HCT116 (cell line): ENCODE results near the gene TOR2A. TPM values are rescaled to one million over a fixed set of nuclear protein-coding genes. Genes with fewer than 3 reads are reported as not detected.

ENCODE experiments used
- ATAC-seq: fragments of 200-7000 bp; cut with Tn5 transposase; 2 replicates; pipeline ENCODE4 v1.9.1; 2020; ENCODE audit warnings: mild to moderate bottlenecking, moderate library complexity
- BruUV-seq: library from RNA; stranded (reverse); fragments of 400-500 nt; replicated peaks from 2 replicates; lab custom pipeline; 2021; lab: Mats Ljungman, UMichigan
- CTCF ChIA-PET: fragments of 300-600 bp; sonication (Branson Sonifier 250); formaldehyde crosslinking; loops from one replicate; lab custom pipeline; 2021; ENCODE audit warnings: antibody characterized with exemption; lab: Charles Lee
- POLR2A ChIA-PET: fragments of 300-600, 350-600 bp; sonication (Branson Sonifier 250); formaldehyde crosslinking; loops from one replicate; lab custom pipeline; 2021; ENCODE audit warnings: antibody characterized with exemption; lab: Charles Lee
- RAD21 ChIA-PET, 2 experiments: fragments of 300-600 bp; sonication (Branson Sonifier 250); formaldehyde crosslinking; loops; one replicate each; lab custom pipeline; 2023; ENCODE audit warnings: low total read pairs in 2 of 2; ENCODE audit not compliant: uncharacterized antibody in 2 of 2, unreplicated experiment in 2 of 2, low non-redundant PET in 1 of 2; lab: Charles Lee
- DNase-seq: peaks from one replicate; pipeline ENCODE4 v3.0.0-alpha.2; 2010; ENCODE audit warnings: low read depth, low spot score
- H2AFZ ChIP-seq: fragments of 200-600 bp; shearing (Covaris generic), sonication (generic); 2 replicates; pipeline ENCODE4 v1.6.1; 2017; ENCODE audit warnings: low read depth, mixed run types, mixed read lengths, antibody characterized with exemption, low read length; ENCODE audit not compliant: poor library complexity, severe bottlenecking
- H3K27ac ChIP-seq: 2 replicates; pipeline ENCODE4 v1.5.1; 2012; ENCODE audit warnings: low read depth, low read length
- H3K27me3 ChIP-seq: fragments of 200-600 bp; sonication (generic); 2 replicates; pipeline ENCODE4 v1.6.1; 2016; ENCODE audit warnings: mixed run types, low read length, mixed read lengths; ENCODE audit not compliant: insufficient read depth
- H3K36me3 ChIP-seq, 2 experiments: fragments of 200-500 bp in 1 of 2; fragments of 200-600 bp in 1 of 2; sonication (Bioruptor generic) in 1 of 2; sonication (generic) in 1 of 2; 2 replicates each; pipeline versions ENCODE4 v1.5.1 to v1.6.1; 2014 to 2016; ENCODE audit warnings: low read length in 2 of 2, inconsistent platforms in 1 of 2, mixed read lengths in 1 of 2, mixed run types in 1 of 2; ENCODE audit not compliant: insufficient read depth in 2 of 2, control insufficient read depth in 1 of 2
- H3K4me1 ChIP-seq, 2 experiments: fragments of 200-600 bp in 1 of 2; sonication (generic) in 1 of 2; 2 replicates each; pipeline versions ENCODE4 v1.5.1 to v1.6.1; 2012 to 2017; ENCODE audit warnings: low read length in 2 of 2, inconsistent platforms in 1 of 2, mild to moderate bottlenecking in 1 of 2, mixed read lengths in 1 of 2, mixed run types in 1 of 2, moderate library complexity in 1 of 2; ENCODE audit not compliant: insufficient read depth in 2 of 2, control insufficient read depth in 1 of 2
- H3K4me2 ChIP-seq: fragments of 200-600 bp; sonication (generic); 2 replicates; pipeline ENCODE4 v1.6.1; 2017; ENCODE audit warnings: mixed run types, low read length, mixed read lengths
- H3K4me3 ChIP-seq, 2 experiments: fragments of 200-600 bp in 1 of 2; sonication (generic) in 1 of 2; replicated peaks in 1 of 2; 2 replicates each; pipeline ENCODE4 v1.5.1; 2011 to 2016; ENCODE audit warnings: low read length in 2 of 2, control low read depth in 1 of 2, low read depth in 1 of 2, mild to moderate bottlenecking in 1 of 2, mixed read lengths in 1 of 2, mixed run types in 1 of 2
- H3K79me2 ChIP-seq: fragments of 200-600 bp; sonication (generic); 2 replicates; pipeline ENCODE4 v1.6.1; 2017; ENCODE audit warnings: mild to moderate bottlenecking, mixed run types, low read length, moderate library complexity, mixed read lengths; ENCODE audit not compliant: insufficient read depth
- H3K9ac ChIP-seq: fragments of 200-600 bp; sonication (generic); 2 replicates; pipeline ENCODE4 v1.6.1; 2016; ENCODE audit warnings: low read length, mixed read lengths
- H3K9me2 ChIP-seq: fragments of 200-600 bp; sonication (generic), shearing (Covaris generic); 2 replicates; pipeline ENCODE4 v1.6.1; 2017; ENCODE audit warnings: mixed run types, mild to moderate bottlenecking, moderate library complexity; ENCODE audit not compliant: insufficient read depth
- H3K9me3 ChIP-seq, 2 experiments: fragments of 200-500 bp in 1 of 2; fragments of 200-600 bp in 1 of 2; sonication (Bioruptor generic) in 1 of 2; sonication (generic) in 1 of 2; 2 replicates each; pipeline ENCODE4 v1.6.1; 2014 to 2017; ENCODE audit warnings: low read length in 2 of 2, mixed read lengths in 2 of 2, inconsistent platforms in 1 of 2, low read depth in 1 of 2, mild to moderate bottlenecking in 1 of 2, mixed run types in 1 of 2, moderate library complexity in 1 of 2; ENCODE audit not compliant: control insufficient read depth in 1 of 2, insufficient read depth in 1 of 2
- H4K20me1 ChIP-seq: fragments of 200-600 bp; sonication (generic), shearing (Covaris generic); 2 replicates; pipeline ENCODE4 v1.6.1; 2017; ENCODE audit warnings: mixed run types, mild to moderate bottlenecking, moderate library complexity; ENCODE audit not compliant: insufficient read depth
- CBX3 ChIP-seq: IDR thresholded peaks from 2 replicates; pipeline ENCODE4 v1.6.1; 2012; ENCODE audit warnings: low read depth
- CEBPB ChIP-seq: IDR thresholded peaks from 2 replicates; pipeline ENCODE4 v1.6.1; 2012; ENCODE audit warnings: low read depth
- CTCF ChIP-seq, 3 experiments: fragments of 200-600 bp in 1 of 3; sonication (generic) in 1 of 3; IDR thresholded peaks in 2 of 3; conservative IDR thresholded peaks in 1 of 3; 2 replicates each; pipeline ENCODE4 v1.5.1; 2012 to 2017; ENCODE audit warnings: low read depth in 2 of 3, low read length in 2 of 3, antibody characterized with exemption in 1 of 3, borderline replicate concordance in 1 of 3, control low read depth in 1 of 3, mild to moderate bottlenecking in 1 of 3, mixed read lengths in 1 of 3, mixed run types in 1 of 3, moderate library complexity in 1 of 3; ENCODE audit not compliant: insufficient read depth in 1 of 3
- EZH2phosphoT487 ChIP-seq: fragments of 200-600 bp; IDR thresholded peaks from 2 replicates; pipeline ENCODE4 v1.6.1; 2018; ENCODE audit warnings: antibody characterized with exemption, borderline replicate concordance
- FOSL1 ChIP-seq: IDR thresholded peaks from 2 replicates; pipeline ENCODE4 v1.6.1; 2012; ENCODE audit warnings: low read depth
- MAX ChIP-seq: IDR thresholded peaks from 2 replicates; pipeline ENCODE4 v1.6.1; 2012
- POLR2A ChIP-seq: IDR thresholded peaks from 2 replicates; pipeline ENCODE4 v1.7.0; 2011; ENCODE audit warnings: borderline replicate concordance; ENCODE audit not compliant: insufficient read depth, insufficient read length; ENCODE audit errors: extremely low read depth
- RAD21 ChIP-seq: IDR thresholded peaks from 2 replicates; pipeline ENCODE4 v1.6.1; 2012; ENCODE audit warnings: low read depth, mild to moderate bottlenecking
- SP1 ChIP-seq: IDR thresholded peaks from 2 replicates; pipeline ENCODE4 v1.6.1; 2012; ENCODE audit warnings: low read depth
- SRF ChIP-seq: IDR thresholded peaks from 2 replicates; pipeline ENCODE4 v1.6.1; 2012; ENCODE audit warnings: low read depth
- YY1 ChIP-seq: IDR thresholded peaks from 2 replicates; pipeline ENCODE4 v1.6.1; 2011; ENCODE audit warnings: low read length, low read depth, moderate library complexity, mild to moderate bottlenecking; ENCODE audit not compliant: insufficient replicate concordance; ENCODE audit errors: extremely low read depth
- ZBTB33 ChIP-seq: IDR thresholded peaks from 2 replicates; pipeline ENCODE4 v1.6.1; 2011; ENCODE audit warnings: mild to moderate bottlenecking, low read length, moderate library complexity; ENCODE audit not compliant: insufficient replicate concordance; ENCODE audit errors: extremely low read depth
- ZFX ChIP-seq: fragments of 450-650 bp; IDR thresholded peaks from 2 replicates; pipeline ENCODE4 v1.6.1; 2017
- ZNF274 ChIP-seq: fragments of 200-500 bp; sonication (Bioruptor generic); IDR thresholded peaks from 2 replicates; pipeline ENCODE4 v1.6.1; 2014; ENCODE audit warnings: mild to moderate bottlenecking, low read depth, low read length, inconsistent platforms
- intact Hi-C: fragments of 100-400 bp; cut with micrococcal nuclease; formaldehyde crosslinking; loops from 2 replicates; pipeline ENCODE4 v1.10.0; 2022
- total RNA-seq: library from RNA; stranded (reverse); gene quantifications from one replicate; pipeline ENCODE4 v1.2.1, GENCODE V29; 2021; ENCODE audit not compliant: unreplicated experiment
- TF ChIP-seq, protein P1 (sequence below): IDR thresholded peaks from 2 replicates; pipeline ENCODE4 v1.6.1; 2012; ENCODE audit warnings: low read depth

TOR2A gene
- total RNA-seq, 1 experiment from 2014 or later, result 12.0 TPM

DNA sequence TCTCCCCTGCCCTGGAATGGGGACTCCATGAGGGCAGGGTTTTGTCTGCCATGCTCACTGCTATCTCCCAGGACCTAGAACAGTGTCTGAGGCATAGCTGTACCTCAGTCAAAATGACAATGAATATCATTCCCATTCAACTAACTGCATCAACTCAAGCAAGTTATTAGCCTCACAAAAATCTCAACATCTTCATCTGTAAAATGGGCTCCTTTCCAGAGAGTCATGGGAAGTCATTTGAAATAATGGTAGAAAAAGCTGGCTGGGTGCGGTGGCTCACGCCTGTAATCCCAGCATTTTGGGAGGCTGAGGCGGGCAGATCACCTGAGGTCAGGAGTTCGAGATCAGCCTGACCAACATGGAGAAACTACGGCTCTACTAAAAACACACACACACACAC lies 34.0 kb upstream of the TOR2A start:
- Histone ChIP-seq H3K4me1 (peaks cover 13 to 21% of the 10 kb centered on the region in 2 experiments), H3K9me3 (no peaks in the 10 kb centered on the region), H2AFZ (no peak overlapping the region), H3K9ac (no peak overlapping the region), H3K9me2 (no peaks in the 10 kb centered on the region), H3K36me3 (no peaks in the 10 kb centered on the region), H3K79me2 (no peaks in the 10 kb centered on the region), H4K20me1 (no peaks in the 10 kb centered on the region), H3K4me3 (no peak overlapping the region), H3K27ac (no peak overlapping the region), H3K4me2 (no peak overlapping the region), H3K27me3 (no peaks in the 10 kb centered on the region)
- ChIA-PET RAD21 (no interaction called here), POLR2A (no interaction called here), CTCF (no interaction called here)
- BruUV-seq, result no TSS peak
- ATAC-seq (no peak), DNase-seq (no peak)
- TF ChIP-seq, protein P1, sequence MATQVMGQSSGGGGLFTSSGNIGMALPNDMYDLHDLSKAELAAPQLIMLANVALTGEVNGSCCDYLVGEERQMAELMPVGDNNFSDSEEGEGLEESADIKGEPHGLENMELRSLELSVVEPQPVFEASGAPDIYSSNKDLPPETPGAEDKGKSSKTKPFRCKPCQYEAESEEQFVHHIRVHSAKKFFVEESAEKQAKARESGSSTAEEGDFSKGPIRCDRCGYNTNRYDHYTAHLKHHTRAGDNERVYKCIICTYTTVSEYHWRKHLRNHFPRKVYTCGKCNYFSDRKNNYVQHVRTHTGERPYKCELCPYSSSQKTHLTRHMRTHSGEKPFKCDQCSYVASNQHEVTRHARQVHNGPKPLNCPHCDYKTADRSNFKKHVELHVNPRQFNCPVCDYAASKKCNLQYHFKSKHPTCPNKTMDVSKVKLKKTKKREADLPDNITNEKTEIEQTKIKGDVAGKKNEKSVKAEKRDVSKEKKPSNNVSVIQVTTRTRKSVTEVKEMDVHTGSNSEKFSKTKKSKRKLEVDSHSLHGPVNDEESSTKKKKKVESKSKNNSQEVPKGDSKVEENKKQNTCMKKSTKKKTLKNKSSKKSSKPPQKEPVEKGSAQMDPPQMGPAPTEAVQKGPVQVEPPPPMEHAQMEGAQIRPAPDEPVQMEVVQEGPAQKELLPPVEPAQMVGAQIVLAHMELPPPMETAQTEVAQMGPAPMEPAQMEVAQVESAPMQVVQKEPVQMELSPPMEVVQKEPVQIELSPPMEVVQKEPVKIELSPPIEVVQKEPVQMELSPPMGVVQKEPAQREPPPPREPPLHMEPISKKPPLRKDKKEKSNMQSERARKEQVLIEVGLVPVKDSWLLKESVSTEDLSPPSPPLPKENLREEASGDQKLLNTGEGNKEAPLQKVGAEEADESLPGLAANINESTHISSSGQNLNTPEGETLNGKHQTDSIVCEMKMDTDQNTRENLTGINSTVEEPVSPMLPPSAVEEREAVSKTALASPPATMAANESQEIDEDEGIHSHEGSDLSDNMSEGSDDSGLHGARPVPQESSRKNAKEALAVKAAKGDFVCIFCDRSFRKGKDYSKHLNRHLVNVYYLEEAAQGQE, result no peak
- TF ChIP-seq ZBTB33, result no peak
- no peak for TF ChIP-seq MAX
- no peak for TF ChIP-seq CBX3
- TF ChIP-seq CEBPB, result no peak
- TF ChIP-seq EZH2phosphoT487, result no peak
- no peak for TF ChIP-seq SRF
- no peak for TF ChIP-seq YY1
- TF ChIP-seq FOSL1, result no peak
- no peak for TF ChIP-seq RAD21
- no peak for TF ChIP-seq ZFX
- TF ChIP-seq ZNF274, result no peak
- no peak for TF ChIP-seq POLR2A
- no peak for TF ChIP-seq CTCF (IDR thresholded peaks at IDR 0.05 in 2 of 3, conservative IDR thresholded peaks at IDR 0.05 in 1 of 3; ENCODE audit: borderline replicate concordance in 1 of 3, insufficient read depth in 1 of 3, low read depth in 2 of 3, low read length in 2 of 3)
- TF ChIP-seq SP1, result no peak
- intact Hi-C loops, result no loop called here
